Endothelial cell of umbilical vein (primary cell): ENCODE results near the gene HTR3B. TPM values are rescaled to one million over a fixed set of nuclear protein-coding genes. Genes with fewer than 3 reads are reported as not detected.
A peak's percentile ranks its signal among the peaks of the same experiment; 100 is the strongest.

ENCODE experiments used
- BruUV-seq: library from RNA; stranded (reverse); fragments of 400-500 nt; replicated peaks from 2 replicates; lab custom pipeline; 2021; lab: Mats Ljungman, UMichigan
- CTCF ChIA-PET: fragments of 300-600, 350-600 bp; sonication (Branson Sonifier 250); formaldehyde crosslinking; loops from one replicate; lab custom pipeline; 2021; ENCODE audit warnings: antibody characterized with exemption, inconsistent platforms; lab: Charles Lee
- POLR2A ChIA-PET: fragments of 300-600, 350-600 bp; sonication (Branson Sonifier 250); formaldehyde crosslinking; loops from one replicate; lab custom pipeline; 2021; ENCODE audit warnings: antibody characterized with exemption, inconsistent platforms; lab: Charles Lee
- DNase-seq: peaks from one replicate; pipeline ENCODE4 v3.0.0-alpha.2; 2011; ENCODE audit warnings: low read depth, low spot score
- FAIRE-seq: peaks from 2 replicates; lab custom pipeline; 2011; peaks lifted over from hg19 to GRCh38; lab: Jason Lieb, UNC
- H2AFZ ChIP-seq: 2 replicates; pipeline ENCODE4 v1.6.0; 2012; ENCODE audit warnings: low read depth, low read length, control low read depth, inconsistent platforms
- H3K27ac ChIP-seq: 2 replicates; pipeline ENCODE4 v1.5.1; 2011; ENCODE audit warnings: low read depth, mild to moderate bottlenecking, control low read depth, low read length, moderate library complexity; ENCODE audit not compliant: insufficient read depth
- H3K27me3 ChIP-seq, 2 experiments: 2 replicates each; pipeline versions ENCODE4 v1.6.0 to v1.6.1; 2011; ENCODE audit warnings: low read length in 2 of 2, mixed read lengths in 1 of 2; ENCODE audit not compliant: control insufficient read depth in 2 of 2, insufficient read depth in 2 of 2
- H3K36me3 ChIP-seq, 2 experiments: 2 replicates in 1 of 2; 3 replicates in 1 of 2; pipeline ENCODE4 v1.5.1; 2011; ENCODE audit warnings: low read length in 2 of 2, mild to moderate bottlenecking in 1 of 2, moderate library complexity in 1 of 2; ENCODE audit not compliant: control insufficient read depth in 2 of 2, insufficient read depth in 2 of 2; ENCODE audit errors: extremely low read depth in 1 of 2
- H3K4me1 ChIP-seq: 3 replicates; pipeline ENCODE4 v1.5.1; 2011; ENCODE audit warnings: mild to moderate bottlenecking, low read length; ENCODE audit not compliant: control insufficient read depth, insufficient read depth; ENCODE audit errors: extremely low read depth
- H3K4me2 ChIP-seq: 2 replicates; pipeline ENCODE4 v1.6.1; 2011; ENCODE audit warnings: low read length, control low read depth, mixed read lengths; ENCODE audit not compliant: insufficient read depth
- H3K4me3 ChIP-seq, 3 experiments: fragments of 200-600 bp in 1 of 3; sonication (generic), shearing (Covaris generic) in 1 of 3; replicated peaks in 1 of 3; 2 replicates each; pipeline ENCODE4 v1.5.1; 2011 to 2016; ENCODE audit warnings: control low read depth in 3 of 3, low read length in 3 of 3, mild to moderate bottlenecking in 2 of 3, inconsistent platforms in 1 of 3, low read depth in 1 of 3, moderate library complexity in 1 of 3; ENCODE audit not compliant: insufficient read depth in 1 of 3
- H3K79me2 ChIP-seq: 2 replicates; pipeline ENCODE4 v1.6.0; 2012; ENCODE audit warnings: low read length, inconsistent platforms; ENCODE audit not compliant: control insufficient read depth, insufficient read depth
- H3K9ac ChIP-seq: replicated peaks from 2 replicates; pipeline ENCODE3; 2011; ENCODE audit warnings: low read length, control low read depth; ENCODE audit not compliant: insufficient read depth; ENCODE audit errors: extremely low read depth
- H3K9me1 ChIP-seq: replicated peaks from 3 replicates; pipeline ENCODE4 v1.6.0; 2011; ENCODE audit warnings: mild to moderate bottlenecking, low read length; ENCODE audit not compliant: control insufficient read depth, insufficient read depth; ENCODE audit errors: extremely low read depth
- H3K9me3 ChIP-seq: replicated peaks from 2 replicates; pipeline ENCODE4 v1.5.1; 2012; ENCODE audit warnings: low read length, inconsistent platforms; ENCODE audit not compliant: control insufficient read depth, insufficient read depth
- H4K20me1 ChIP-seq: replicated peaks from 2 replicates; pipeline ENCODE3; 2011; ENCODE audit warnings: mild to moderate bottlenecking, low read length; ENCODE audit not compliant: control insufficient read depth, insufficient read depth; ENCODE audit errors: extremely low read depth
- EZH2 ChIP-seq: IDR thresholded peaks from 2 replicates; pipeline ENCODE4 v1.6.1; 2012; ENCODE audit warnings: borderline replicate concordance, low read depth, mild to moderate bottlenecking, moderate library complexity, low read length, inconsistent platforms; ENCODE audit not compliant: severe bottlenecking
- FOS ChIP-seq: IDR thresholded peaks from 2 replicates; pipeline ENCODE4 v1.6.1; 2011; ENCODE audit warnings: mild to moderate bottlenecking, low read length, moderate library complexity, borderline replicate concordance; ENCODE audit not compliant: insufficient read depth
- GATA2 ChIP-seq: IDR thresholded peaks from 2 replicates; pipeline ENCODE4 v1.7.0; 2011; ENCODE audit warnings: low read depth, mild to moderate bottlenecking, moderate library complexity, mixed read lengths, low read length; ENCODE audit not compliant: insufficient read length, insufficient read depth
- JUN ChIP-seq: IDR thresholded peaks from 2 replicates; pipeline ENCODE4 v1.6.1; 2011; ENCODE audit warnings: borderline replicate concordance, low read depth; ENCODE audit not compliant: insufficient read length, insufficient read depth
- MYC ChIP-seq: IDR thresholded peaks from one replicate; pipeline ENCODE4 v1.6.1; 2011; ENCODE audit warnings: mild to moderate bottlenecking, low read depth, low read length
- POLR2A ChIP-seq: IDR thresholded peaks from 2 replicates; pipeline ENCODE4 v1.6.1; 2012; ENCODE audit warnings: low read depth, mild to moderate bottlenecking, control low read depth, low read length
- POLR2AphosphoS5 ChIP-seq: IDR thresholded peaks from 2 replicates; pipeline ENCODE4 v1.6.1; 2012; ENCODE audit warnings: low read depth, mild to moderate bottlenecking, control low read depth, low read length, moderate library complexity; ENCODE audit not compliant: insufficient read depth
- dilution Hi-C: fragments of 300-500 bp; cut with MboI; formaldehyde crosslinking; loops from one replicate; pipeline ENCODE4 v1.15.0; 2019; ENCODE audit warnings: low sequenced_read_pairs; ENCODE audit not compliant: extremely low pct_ligation_motif_present
- intact Hi-C: fragments of 100-400 bp; cut with micrococcal nuclease; formaldehyde crosslinking; loops from one replicate; pipeline ENCODE4 v1.10.0; 2022
- polyA plus RNA-seq, 4 experiments: library from polyadenylated mRNA; depleted of rRNA in 3 of 4; stranded (reverse) in 3 of 4; unstranded in 1 of 4; fragments of >200 nt; gene quantifications; 2 replicates each; pipeline versions ENCODE4 v1.2.1 to v1.2.3, GENCODE V29; 2011 to 2012; ENCODE audit warnings: missing spikeins in 1 of 4
- total RNA-seq: library from RNA; stranded (reverse); gene quantifications from 2 replicates; pipeline ENCODE4 v1.2.3, GENCODE V29; 2021
- TF ChIP-seq, protein P1 (sequence below), 2 donors: IDR thresholded peaks; 1 replicate in 1 of 2; 2 replicates in 1 of 2; pipeline ENCODE4 v1.5.1; 2011; ENCODE audit warnings: low read length in 2 of 2, mild to moderate bottlenecking in 2 of 2, moderate library complexity in 2 of 2, control low read depth in 1 of 2, inconsistent platforms in 1 of 2, low read depth in 1 of 2; ENCODE audit not compliant: insufficient read depth in 1 of 2; ENCODE audit errors: extremely low read depth in 1 of 2
- TF ChIP-seq, protein P2 (sequence below): IDR thresholded peaks from 2 replicates; pipeline ENCODE4 v1.6.1; 2011; ENCODE audit not compliant: insufficient read depth, insufficient read length

The HTR3B gene
- total and polyA plus RNA-seq, 2 donors (not counting 3 experiments of a cell fraction or from before 2014, with no cell fraction given) = not detected

DNA sequence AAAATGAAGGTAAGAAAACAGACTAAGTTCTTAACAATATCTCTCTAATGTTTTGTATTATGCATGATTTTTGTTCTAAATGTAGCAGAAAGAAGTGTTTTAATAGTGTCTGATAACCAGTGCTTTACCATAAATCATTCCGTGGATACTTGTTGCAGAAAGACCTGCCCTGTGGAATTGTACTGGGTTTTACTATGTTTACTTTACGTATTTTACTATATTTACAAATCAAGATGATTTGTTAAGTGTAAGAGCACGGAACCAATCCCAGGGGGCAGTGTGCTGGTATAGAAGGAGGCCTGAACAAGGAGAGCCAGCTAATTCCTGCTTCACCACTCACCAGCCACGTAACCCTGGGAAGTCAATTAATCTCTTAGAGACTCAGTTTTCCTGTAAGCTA is 1.4 kb downstream of the HTR3B start:
- Histone ChIP-seq H3K4me2 (no peak overlapping the region), H3K4me3 (no peak overlapping the region), H3K27me3 (peaks cover 18 to 34% of the 10 kb centered on the region in 2 experiments), H2AFZ (no peak overlapping the region), H3K27ac (no peak overlapping the region), H3K9me1 (no peaks in the 10 kb centered on the region), H3K79me2 (no peaks in the 10 kb centered on the region), H3K9ac (no peak overlapping the region), H3K36me3 (no peaks in the 10 kb centered on the region), H4K20me1 (no peaks in the 10 kb centered on the region), H3K4me1 (no peaks in the 10 kb centered on the region), H3K9me3 (no peaks in the 10 kb centered on the region)
- no peak for TF ChIP-seq POLR2A
- TF ChIP-seq, protein P1, sequence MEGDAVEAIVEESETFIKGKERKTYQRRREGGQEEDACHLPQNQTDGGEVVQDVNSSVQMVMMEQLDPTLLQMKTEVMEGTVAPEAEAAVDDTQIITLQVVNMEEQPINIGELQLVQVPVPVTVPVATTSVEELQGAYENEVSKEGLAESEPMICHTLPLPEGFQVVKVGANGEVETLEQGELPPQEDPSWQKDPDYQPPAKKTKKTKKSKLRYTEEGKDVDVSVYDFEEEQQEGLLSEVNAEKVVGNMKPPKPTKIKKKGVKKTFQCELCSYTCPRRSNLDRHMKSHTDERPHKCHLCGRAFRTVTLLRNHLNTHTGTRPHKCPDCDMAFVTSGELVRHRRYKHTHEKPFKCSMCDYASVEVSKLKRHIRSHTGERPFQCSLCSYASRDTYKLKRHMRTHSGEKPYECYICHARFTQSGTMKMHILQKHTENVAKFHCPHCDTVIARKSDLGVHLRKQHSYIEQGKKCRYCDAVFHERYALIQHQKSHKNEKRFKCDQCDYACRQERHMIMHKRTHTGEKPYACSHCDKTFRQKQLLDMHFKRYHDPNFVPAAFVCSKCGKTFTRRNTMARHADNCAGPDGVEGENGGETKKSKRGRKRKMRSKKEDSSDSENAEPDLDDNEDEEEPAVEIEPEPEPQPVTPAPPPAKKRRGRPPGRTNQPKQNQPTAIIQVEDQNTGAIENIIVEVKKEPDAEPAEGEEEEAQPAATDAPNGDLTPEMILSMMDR (IDR thresholded peaks at IDR 0.05; ENCODE audit: extremely low read depth in 1 of 2, insufficient read depth in 1 of 2, low read depth in 1 of 2, low read length in 2 of 2) = peak in 1 of 2 donors; percentile 16
- TF ChIP-seq EZH2 = no peak
- POLR2A ChIA-PET = no interaction called here
- CTCF ChIA-PET = interaction anchor here (0.9 to 6.9 kb wide), 6 partner anchors 11 to 360 kb away, joined by 3 to 55 read pairs (median 4); no protein-coding TSS in a partner anchor
- FAIRE-seq (no peak), DNase-seq (no peak)
- dilution Hi-C loops = no loop called here
- intact Hi-C loops = no loop called here
- BruUV-seq = no TSS peak

DNA sequence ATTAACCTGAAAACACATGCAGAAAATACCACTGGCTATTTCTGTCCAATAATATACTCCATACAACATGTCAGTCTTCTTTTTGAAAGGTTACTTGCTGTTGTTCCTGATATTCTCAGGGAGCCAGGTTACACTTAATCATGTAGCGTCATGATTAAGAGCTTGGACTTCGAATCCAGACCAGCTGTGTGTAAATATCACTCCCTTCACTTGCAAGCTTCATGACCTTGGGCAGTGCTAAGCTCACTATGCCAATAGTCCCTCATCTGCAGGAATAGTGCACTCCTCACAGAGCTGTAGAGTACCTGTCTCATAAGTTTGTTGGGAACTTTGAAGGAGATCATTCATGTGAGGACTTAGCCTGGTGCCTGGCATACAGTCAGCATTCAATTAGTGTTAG is 1.9 kb downstream of the HTR3B start:
- H3K9me3 ChIP-seq = no peaks in the 10 kb centered on the region
- no peaks in the 10 kb centered on the region for H4K20me1 ChIP-seq
- H3K4me3 ChIP-seq = no peak overlapping the region
- H3K4me2 ChIP-seq = no peak overlapping the region
- H3K4me1 ChIP-seq = no peaks in the 10 kb centered on the region
- intact Hi-C loops = no loop called here
- dilution Hi-C loops = no loop called here
- H3K9ac ChIP-seq = no peak overlapping the region
- FAIRE-seq = no peak
- no peaks in the 10 kb centered on the region for H3K79me2 ChIP-seq
- no TSS peak for BruUV-seq
- no peak for DNase-seq
- H2AFZ ChIP-seq = no peak overlapping the region
- no peaks in the 10 kb centered on the region for H3K36me3 ChIP-seq
- CTCF ChIA-PET = interaction anchor here (0.9 to 6.9 kb wide), 6 partner anchors 11 to 360 kb away, joined by 3 to 55 read pairs (median 4); no protein-coding TSS in a partner anchor
- peaks cover 16 to 34% of the 10 kb centered on the region in 2 experiments for H3K27me3 ChIP-seq
- POLR2A ChIA-PET = no interaction called here
- TF ChIP-seq, protein P1 (IDR thresholded peaks at IDR 0.05; ENCODE audit: extremely low read depth in 1 of 2, insufficient read depth in 1 of 2, low read depth in 1 of 2, low read length in 2 of 2) = no peak
- no peak for TF ChIP-seq GATA2
- TF ChIP-seq JUN = no peak
- no peak for TF ChIP-seq MYC
- TF ChIP-seq POLR2AphosphoS5 = no peak
- no peak for TF ChIP-seq EZH2
- no peak for TF ChIP-seq FOS
- no peak for TF ChIP-seq POLR2A
- TF ChIP-seq, protein P2, sequence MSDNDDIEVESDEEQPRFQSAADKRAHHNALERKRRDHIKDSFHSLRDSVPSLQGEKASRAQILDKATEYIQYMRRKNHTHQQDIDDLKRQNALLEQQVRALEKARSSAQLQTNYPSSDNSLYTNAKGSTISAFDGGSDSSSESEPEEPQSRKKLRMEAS = no peak
- H3K27ac ChIP-seq = no peak overlapping the region
- no peaks in the 10 kb centered on the region for H3K9me1 ChIP-seq
